ENCODE results near the gene SCGB3A1.

DNA sequence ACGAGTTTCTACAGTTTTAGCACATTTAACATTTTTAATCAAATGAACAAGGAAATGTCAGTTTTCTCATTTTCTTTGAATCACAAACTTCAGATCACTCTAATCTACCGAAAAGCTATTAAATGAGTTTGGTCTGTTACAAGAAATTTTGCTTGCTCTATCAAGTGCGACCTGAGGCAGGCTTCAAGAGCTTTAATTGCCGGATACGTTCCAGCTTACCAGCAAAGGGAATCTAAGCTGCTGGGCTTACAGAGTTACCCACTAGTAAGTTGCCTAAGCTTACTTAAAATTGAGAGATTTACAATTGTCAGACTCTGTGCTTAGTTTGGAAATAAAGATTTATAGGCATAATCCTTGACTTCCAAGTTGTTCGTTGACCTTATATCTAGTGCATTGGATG is 10.6 kb downstream of the SCGB3A1 start:
- TF ChIP-seq, protein P1, sequence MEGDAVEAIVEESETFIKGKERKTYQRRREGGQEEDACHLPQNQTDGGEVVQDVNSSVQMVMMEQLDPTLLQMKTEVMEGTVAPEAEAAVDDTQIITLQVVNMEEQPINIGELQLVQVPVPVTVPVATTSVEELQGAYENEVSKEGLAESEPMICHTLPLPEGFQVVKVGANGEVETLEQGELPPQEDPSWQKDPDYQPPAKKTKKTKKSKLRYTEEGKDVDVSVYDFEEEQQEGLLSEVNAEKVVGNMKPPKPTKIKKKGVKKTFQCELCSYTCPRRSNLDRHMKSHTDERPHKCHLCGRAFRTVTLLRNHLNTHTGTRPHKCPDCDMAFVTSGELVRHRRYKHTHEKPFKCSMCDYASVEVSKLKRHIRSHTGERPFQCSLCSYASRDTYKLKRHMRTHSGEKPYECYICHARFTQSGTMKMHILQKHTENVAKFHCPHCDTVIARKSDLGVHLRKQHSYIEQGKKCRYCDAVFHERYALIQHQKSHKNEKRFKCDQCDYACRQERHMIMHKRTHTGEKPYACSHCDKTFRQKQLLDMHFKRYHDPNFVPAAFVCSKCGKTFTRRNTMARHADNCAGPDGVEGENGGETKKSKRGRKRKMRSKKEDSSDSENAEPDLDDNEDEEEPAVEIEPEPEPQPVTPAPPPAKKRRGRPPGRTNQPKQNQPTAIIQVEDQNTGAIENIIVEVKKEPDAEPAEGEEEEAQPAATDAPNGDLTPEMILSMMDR (IDR thresholded peaks at IDR 0.05): no peak
- TF ChIP-seq POLR2A (IDR thresholded peaks at IDR 0.05): no peak
